Fibroblast of mammary gland (primary cell): Measurements from ENCODE around the gene ARHGEF16.
A peak's percentile ranks its signal among the peaks of the same experiment; 100 is the strongest.

Source experiments
- DNase-seq: peaks from one replicate; pipeline ENCODE4 v3.0.0-alpha.2; 2010; ENCODE audit warnings: low read depth
- H3K4me3 ChIP-seq: 2 replicates; pipeline ENCODE4 v1.5.1; 2011; ENCODE audit warnings: low read depth, mild to moderate bottlenecking, low read length, moderate library complexity; ENCODE audit not compliant: control insufficient read depth
- TF ChIP-seq, protein P1 (sequence below): conservative IDR thresholded peaks from 2 replicates; pipeline ENCODE4 v1.5.1; 2011; ENCODE audit warnings: low read depth, low read length, inconsistent platforms; ENCODE audit not compliant: control insufficient read depth, insufficient read depth

ARHGEF16 gene

DNA sequence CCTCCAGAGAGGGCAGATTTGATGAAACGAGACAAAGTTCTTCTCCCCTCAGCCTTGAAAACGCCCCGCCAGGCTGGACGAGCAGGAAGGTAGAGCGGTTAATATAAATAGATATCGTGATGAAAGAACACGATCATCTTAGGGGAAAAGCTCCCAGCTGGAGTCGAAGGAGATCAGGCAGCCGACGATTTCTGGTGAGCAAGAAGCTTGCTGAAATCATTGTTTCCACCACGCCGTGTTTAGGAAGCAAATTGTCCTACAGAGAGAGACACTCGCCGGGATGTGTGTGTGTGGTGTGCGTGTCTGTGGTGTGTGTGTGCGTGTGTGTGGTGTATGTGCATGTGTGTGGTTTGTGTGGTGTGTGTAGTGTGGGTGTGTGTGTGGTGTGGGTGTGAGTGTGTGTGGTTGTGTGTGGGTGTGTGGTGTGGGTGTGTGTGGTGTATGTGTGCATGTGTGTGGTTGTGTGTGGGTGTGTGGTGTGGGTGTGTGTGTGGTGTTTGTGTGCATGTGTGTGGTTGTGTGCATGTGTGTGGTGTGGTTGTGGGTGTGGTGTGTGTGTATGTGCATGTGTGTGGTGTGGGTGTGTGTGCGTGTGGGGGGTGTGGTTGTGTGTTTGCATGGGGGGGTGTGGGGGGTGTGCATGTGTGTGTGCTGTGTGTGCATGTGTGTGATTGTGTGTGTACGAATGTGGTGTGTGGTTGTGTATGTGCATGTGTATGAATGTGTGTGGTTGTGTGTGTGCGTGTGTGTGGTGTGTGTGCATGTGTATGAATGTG lies 44.9 kb upstream of the ARHGEF16 start:
- DNase-seq: no peak
- TF ChIP-seq, protein P1, sequence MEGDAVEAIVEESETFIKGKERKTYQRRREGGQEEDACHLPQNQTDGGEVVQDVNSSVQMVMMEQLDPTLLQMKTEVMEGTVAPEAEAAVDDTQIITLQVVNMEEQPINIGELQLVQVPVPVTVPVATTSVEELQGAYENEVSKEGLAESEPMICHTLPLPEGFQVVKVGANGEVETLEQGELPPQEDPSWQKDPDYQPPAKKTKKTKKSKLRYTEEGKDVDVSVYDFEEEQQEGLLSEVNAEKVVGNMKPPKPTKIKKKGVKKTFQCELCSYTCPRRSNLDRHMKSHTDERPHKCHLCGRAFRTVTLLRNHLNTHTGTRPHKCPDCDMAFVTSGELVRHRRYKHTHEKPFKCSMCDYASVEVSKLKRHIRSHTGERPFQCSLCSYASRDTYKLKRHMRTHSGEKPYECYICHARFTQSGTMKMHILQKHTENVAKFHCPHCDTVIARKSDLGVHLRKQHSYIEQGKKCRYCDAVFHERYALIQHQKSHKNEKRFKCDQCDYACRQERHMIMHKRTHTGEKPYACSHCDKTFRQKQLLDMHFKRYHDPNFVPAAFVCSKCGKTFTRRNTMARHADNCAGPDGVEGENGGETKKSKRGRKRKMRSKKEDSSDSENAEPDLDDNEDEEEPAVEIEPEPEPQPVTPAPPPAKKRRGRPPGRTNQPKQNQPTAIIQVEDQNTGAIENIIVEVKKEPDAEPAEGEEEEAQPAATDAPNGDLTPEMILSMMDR: no peak
- no peak overlapping the region for H3K4me3 ChIP-seq

DNA sequence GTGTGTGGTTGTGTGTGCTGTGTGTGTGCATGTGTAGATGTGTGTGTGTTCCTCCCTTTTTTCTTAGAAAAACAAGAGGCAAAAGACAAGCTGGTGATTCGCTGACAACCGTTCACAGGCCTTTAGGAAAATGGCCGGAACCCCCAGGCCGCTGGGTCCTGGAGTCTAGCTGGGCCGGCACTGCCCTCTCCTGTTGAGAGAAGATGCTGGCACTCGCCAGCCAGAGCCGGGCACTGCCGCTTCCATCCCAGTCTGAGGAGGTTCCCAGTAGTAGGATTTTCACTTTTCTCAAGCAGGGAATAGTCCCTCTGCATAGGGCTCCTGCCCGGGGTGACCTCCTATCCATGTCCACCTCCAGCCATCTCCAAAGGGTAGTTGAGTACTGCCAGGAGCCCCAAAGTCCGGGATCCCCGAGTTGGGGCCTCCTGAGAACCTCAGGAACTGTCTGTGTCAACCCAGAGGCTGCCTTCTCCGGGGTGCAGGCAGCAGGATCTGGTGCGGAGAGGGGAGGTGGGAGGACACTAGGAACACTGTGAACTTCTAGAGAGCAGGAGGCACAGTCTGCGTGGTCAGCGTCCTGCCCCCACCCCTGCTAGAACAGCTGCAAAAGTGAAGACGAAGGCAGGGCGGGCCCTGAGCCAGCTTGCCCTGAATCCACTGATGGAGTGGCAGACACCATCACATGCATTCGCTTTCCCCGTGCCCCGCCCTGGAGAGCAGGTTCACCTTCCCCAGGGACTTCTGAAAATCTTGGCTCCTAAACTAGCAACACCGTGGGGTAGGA lies 44.1 kb upstream of the ARHGEF16 start:
- no peak overlapping the region for H3K4me3 ChIP-seq
- TF ChIP-seq, protein P1: peak; percentile 54
- DNase-seq: peak; percentile 47

DNA sequence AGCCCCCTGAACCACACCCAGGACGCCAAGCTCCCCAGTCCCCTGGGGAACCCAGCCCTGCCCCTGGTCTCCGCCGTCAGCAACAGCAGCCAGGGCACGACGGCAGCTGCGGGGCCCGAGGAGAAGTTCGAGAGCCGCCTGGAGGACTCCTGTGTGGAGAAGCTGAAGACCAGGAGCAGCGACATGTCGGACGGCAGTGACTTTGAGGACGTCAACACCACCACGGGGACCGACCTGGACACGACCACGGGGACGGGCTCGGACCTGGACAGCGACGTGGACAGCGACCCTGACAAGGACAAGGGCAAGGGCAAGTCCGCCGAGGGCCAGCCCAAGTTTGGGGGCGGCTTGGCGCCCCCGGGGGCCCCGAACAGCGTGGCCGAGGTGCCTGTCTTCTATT lies 42.7 kb upstream of the ARHGEF16 start:
- TF ChIP-seq, protein P1: no peak
- no peak for DNase-seq
- H3K4me3 ChIP-seq: no peak overlapping the region

DNA sequence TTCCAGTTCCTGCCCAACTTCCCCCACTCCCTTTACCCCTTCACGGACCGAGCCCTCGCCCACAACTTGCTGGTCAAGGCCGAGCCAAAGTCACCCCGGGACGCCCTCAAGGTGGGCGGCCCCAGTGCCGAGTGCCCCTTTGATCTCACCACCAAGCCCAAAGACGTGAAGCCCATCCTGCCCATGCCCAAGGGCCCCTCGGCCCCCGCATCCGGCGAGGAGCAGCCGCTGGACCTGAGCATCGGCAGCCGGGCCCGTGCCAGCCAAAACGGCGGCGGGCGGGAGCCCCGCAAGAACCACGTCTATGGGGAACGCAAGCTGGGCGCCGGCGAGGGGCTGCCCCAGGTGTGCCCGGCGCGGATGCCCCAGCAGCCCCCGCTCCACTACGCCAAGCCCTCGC lies 42.1 kb upstream of the ARHGEF16 start:
- H3K4me3 ChIP-seq: no peak overlapping the region
- TF ChIP-seq, protein P1: no peak
- no peak for DNase-seq

DNA sequence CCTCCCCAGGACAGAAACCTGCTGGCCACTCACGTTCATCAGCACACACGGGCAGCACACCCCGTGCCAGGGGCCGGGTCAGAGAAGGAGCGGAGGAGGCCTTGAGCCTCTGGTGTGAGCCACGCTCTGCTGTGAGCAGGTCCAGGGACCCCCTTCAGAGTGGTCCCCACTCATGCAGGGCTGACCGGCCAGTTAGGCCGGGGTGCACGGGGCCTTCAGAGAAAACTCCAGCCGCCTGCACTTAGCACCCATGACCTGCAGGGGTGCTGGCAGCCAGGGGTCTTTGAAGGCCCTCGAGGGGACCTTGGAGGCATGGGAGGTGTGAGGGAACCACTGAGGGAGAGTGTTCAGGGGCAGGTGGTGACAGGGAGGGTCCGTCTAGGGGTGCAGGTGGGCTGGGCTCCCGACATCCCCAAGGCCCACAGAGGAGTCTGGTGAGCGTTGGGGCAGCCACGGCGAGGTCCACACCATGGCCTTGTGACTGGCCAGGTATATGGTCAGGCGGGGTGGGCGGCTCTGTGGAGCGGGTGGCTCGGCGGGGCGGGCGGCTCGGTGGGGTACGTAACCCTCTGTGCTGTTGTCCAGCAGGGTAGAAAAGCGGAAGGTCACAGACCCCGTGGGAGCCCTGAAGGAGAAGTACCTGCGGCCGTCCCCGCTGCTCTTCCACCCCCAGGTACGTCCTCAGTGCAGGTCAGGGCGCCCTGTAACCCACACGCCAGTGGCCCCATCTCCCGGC lies 40.3 kb upstream of the ARHGEF16 start:
- DNase-seq: no peak
- H3K4me3 ChIP-seq: no peak overlapping the region
- TF ChIP-seq, protein P1: no peak

DNA sequence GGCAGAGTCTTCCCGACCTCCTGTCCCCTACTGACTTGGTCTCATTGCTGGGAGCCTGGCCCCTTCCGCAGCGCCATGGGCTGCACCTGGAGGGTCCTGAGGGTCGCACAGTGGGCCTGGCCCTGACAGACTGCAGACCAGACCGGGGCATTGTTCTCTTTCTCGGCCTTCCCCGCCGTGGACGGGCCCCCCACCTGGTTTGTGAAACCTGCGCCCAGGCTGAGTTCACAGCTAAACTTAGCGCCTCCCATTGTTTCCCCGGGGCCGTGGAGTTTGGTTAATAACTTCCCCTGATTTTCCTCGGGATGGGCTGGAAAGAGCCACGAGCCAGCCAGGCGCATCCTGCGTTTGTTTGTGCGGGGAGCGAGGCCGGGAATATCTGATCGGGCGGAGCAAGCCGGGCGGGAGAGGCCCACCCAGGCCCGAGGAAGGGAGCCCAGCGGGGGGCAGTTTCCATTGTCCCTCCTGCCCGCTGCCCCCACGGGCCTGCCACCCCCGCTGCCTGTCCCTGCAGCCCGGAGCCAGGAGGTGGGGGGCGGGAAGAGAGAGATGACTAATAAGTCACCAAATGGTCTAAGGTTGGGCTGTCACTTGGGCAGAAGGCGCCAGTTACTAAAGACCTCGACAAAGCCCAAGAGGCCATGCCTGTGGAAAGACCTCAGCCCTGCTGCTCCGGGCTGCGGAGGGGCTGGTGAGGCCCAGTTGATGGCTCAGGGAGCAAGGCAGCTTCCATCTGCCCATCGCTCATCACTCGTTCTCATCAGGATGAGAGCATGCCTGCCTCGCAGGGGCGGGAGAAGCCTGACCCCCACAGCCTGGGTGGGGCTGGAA lies 39.0 kb upstream of the ARHGEF16 start:
- no peak overlapping the region for H3K4me3 ChIP-seq
- no peak for DNase-seq
- TF ChIP-seq, protein P1: no peak
